C4-2B (cell line): ENCODE measurements around the gene GNAI2.
"Not testable (repeated sequence)": the region's sequence is repeated elsewhere in the genome, so short reads cannot be mapped to it uniquely, and the experiment has no call there.

Experiments
- ZFX ChIP-seq: fragments of 450-650 bp; IDR thresholded peaks from 2 replicates; pipeline ENCODE4 v1.6.1; 2017
- TF ChIP-seq, protein P1 (sequence below): fragments of 450-650 bp; conservative IDR thresholded peaks from 2 replicates; pipeline ENCODE4 v1.5.1; 2017; ENCODE audit warnings: mild to moderate bottlenecking

GRCh38 chr3:50228184-50228763, 7.7 kb upstream of the GNAI2 start:
- TF ChIP-seq, protein P1, sequence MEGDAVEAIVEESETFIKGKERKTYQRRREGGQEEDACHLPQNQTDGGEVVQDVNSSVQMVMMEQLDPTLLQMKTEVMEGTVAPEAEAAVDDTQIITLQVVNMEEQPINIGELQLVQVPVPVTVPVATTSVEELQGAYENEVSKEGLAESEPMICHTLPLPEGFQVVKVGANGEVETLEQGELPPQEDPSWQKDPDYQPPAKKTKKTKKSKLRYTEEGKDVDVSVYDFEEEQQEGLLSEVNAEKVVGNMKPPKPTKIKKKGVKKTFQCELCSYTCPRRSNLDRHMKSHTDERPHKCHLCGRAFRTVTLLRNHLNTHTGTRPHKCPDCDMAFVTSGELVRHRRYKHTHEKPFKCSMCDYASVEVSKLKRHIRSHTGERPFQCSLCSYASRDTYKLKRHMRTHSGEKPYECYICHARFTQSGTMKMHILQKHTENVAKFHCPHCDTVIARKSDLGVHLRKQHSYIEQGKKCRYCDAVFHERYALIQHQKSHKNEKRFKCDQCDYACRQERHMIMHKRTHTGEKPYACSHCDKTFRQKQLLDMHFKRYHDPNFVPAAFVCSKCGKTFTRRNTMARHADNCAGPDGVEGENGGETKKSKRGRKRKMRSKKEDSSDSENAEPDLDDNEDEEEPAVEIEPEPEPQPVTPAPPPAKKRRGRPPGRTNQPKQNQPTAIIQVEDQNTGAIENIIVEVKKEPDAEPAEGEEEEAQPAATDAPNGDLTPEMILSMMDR, result not testable (repeated sequence)
- not testable (repeated sequence) for TF ChIP-seq ZFX
